Peyer's patch (tissue), 4 donors: ENCODE results near the gene CPT1C. TPM values are rescaled to one million over a fixed set of nuclear protein-coding genes. Genes with fewer than 3 reads are reported as not detected.

Experiments
- DNase-seq, 3 donors: peaks; one replicate each; pipeline ENCODE4 v3.0.0-alpha.2; 2017 to 2019
- H3K27ac ChIP-seq, 4 donors: fragments of 200-600 bp; sonication (generic); one replicate each; pipeline ENCODE4 v1.5.1; 2016 to 2019
- H3K27me3 ChIP-seq, 2 donors: fragments of 200-600 bp; sonication (generic); one replicate each; pipeline ENCODE4 v1.5.1; 2019
- H3K36me3 ChIP-seq, 3 donors: fragments of 200-600 bp; sonication (generic); one replicate each; pipeline ENCODE4 v1.5.1; 2016 to 2019
- H3K4me1 ChIP-seq, 4 donors: fragments of 200-600 bp; sonication (generic); one replicate each; pipeline ENCODE4 v1.5.1; 2016 to 2019
- H3K4me3 ChIP-seq, 4 donors: fragments of 200-600 bp; sonication (generic); 1 replicate in 3 of 4; 2 replicates in 1 of 4; pipeline ENCODE4 v1.5.1; 2016 to 2019; ENCODE audit warnings: mild to moderate bottlenecking in 1 of 4
- H3K9me3 ChIP-seq, 4 donors: fragments of 200-600 bp; sonication (generic); one replicate each; pipeline ENCODE4 v1.5.1; 2016 to 2019; ENCODE audit warnings: mild to moderate bottlenecking in 1 of 4
- CTCF ChIP-seq, 6 experiments: fragments of 450-650 bp in 4 of 6; fragments of 200-600 bp in 2 of 6; sonication (generic) in 1 of 6; IDR thresholded peaks; one replicate each; pipeline ENCODE4 v1.5.1; 2017 to 2019; ENCODE audit warnings: antibody characterized with exemption in 6 of 6, mild to moderate bottlenecking in 3 of 6, moderate library complexity in 1 of 6
- POLR2A ChIP-seq, 2 donors: fragments of 450-650 bp; IDR thresholded peaks; one replicate each; pipeline ENCODE4 v1.5.1; 2017; ENCODE audit warnings: antibody characterized with exemption in 2 of 2, mild to moderate bottlenecking in 2 of 2, moderate library complexity in 2 of 2
- total RNA-seq, 4 donors: library from RNA; depleted of rRNA; stranded (reverse); fragments of >200 nt; gene quantifications; one replicate each; pipeline ENCODE4 v1.1.0, GENCODE V29; 2016

CPT1C gene
- total RNA-seq, 4 donors from 2014 or later: 3.0 to 12.4 (median 5.6) TPM; not detected in 1

GRCh38 chr19:49704888-49705642 is 14.1 kb downstream of the CPT1C start:
- no peak for DNase-seq
- Histone ChIP-seq H3K4me1 (no peaks in the 10 kb centered on the region), H3K9me3 (no peaks in the 10 kb centered on the region), H3K27me3 (no peaks in the 10 kb centered on the region), H3K36me3 (no peaks in the 10 kb centered on the region), H3K27ac (no peak overlapping the region), H3K4me3 (no peak overlapping the region)
- TF ChIP-seq CTCF (IDR thresholded peaks at IDR 0.05): no peak
- TF ChIP-seq POLR2A (IDR thresholded peaks at IDR 0.05): no peak

- Histone ChIP-seq H3K9me3 (no peaks in the 10 kb centered on the region), H3K36me3 (no peaks in the 10 kb centered on the region), H3K27ac (no peak overlapping the region), H3K4me1 (no peaks in the 10 kb centered on the region), H3K4me3 (no peak overlapping the region), H3K27me3 (no peaks in the 10 kb centered on the region)
- TF ChIP-seq POLR2A (IDR thresholded peaks at IDR 0.05): no peak
- TF ChIP-seq CTCF (IDR thresholded peaks at IDR 0.05): no peak
- no peak for DNase-seq
These were observed 15.0 kb downstream of the CPT1C start for GRCh38 chr19:49705919-49706318.

GRCh38 chr19:49710372-49710951 is 19.5 kb downstream of the CPT1C start:
- Histone ChIP-seq H3K27ac (no peak overlapping the region), H3K4me3 (no peak overlapping the region), H3K9me3 (no peaks in the 10 kb centered on the region), H3K27me3 (no peaks in the 10 kb centered on the region), H3K4me1 (no peaks in the 10 kb centered on the region), H3K36me3 (no peaks in the 10 kb centered on the region)
- TF ChIP-seq CTCF (IDR thresholded peaks at IDR 0.05): no peak
- TF ChIP-seq POLR2A (IDR thresholded peaks at IDR 0.05): no peak
- no peak for DNase-seq

GRCh38 chr19:49712397-49712859 is 21.5 kb downstream of the CPT1C start:
- DNase-seq: no peak
- no peak overlapping the region for H3K4me3 ChIP-seq
- no peaks in the 10 kb centered on the region for H3K4me1 ChIP-seq
- no peaks in the 10 kb centered on the region for H3K27me3 ChIP-seq
- H3K27ac ChIP-seq: no peak overlapping the region
- TF ChIP-seq POLR2A (IDR thresholded peaks at IDR 0.05) (no peak), CTCF (IDR thresholded peaks at IDR 0.05) (no peak)
- no peaks in the 10 kb centered on the region for H3K36me3 ChIP-seq
- no peaks in the 10 kb centered on the region for H3K9me3 ChIP-seq

- no peaks in the 10 kb centered on the region for H3K9me3 ChIP-seq
- no peak overlapping the region for H3K27ac ChIP-seq
- H3K4me1 ChIP-seq: no peaks in the 10 kb centered on the region
- no peak overlapping the region for H3K4me3 ChIP-seq
- TF ChIP-seq CTCF (IDR thresholded peaks at IDR 0.05) (no peak), POLR2A (IDR thresholded peaks at IDR 0.05) (no peak)
- no peaks in the 10 kb centered on the region for H3K27me3 ChIP-seq
- H3K36me3 ChIP-seq: no peaks in the 10 kb centered on the region
- DNase-seq: no peak
These were observed 22.4 kb downstream of the CPT1C start for GRCh38 chr19:49713236-49713845.
